GM19099 (cell line): ENCODE measurements around the gene METTL23.

Experiments
- POLR2A ChIP-seq: IDR thresholded peaks from 3 replicates; pipeline ENCODE4 v1.6.1; 2011; ENCODE audit warnings: low read depth; ENCODE audit not compliant: insufficient read length; ENCODE audit errors: extremely low read depth

Gene METTL23

GRCh38 chr17:76722279-76722678 is 4.4 kb upstream of the METTL23 start:
- no peak for TF ChIP-seq POLR2A

DNA sequence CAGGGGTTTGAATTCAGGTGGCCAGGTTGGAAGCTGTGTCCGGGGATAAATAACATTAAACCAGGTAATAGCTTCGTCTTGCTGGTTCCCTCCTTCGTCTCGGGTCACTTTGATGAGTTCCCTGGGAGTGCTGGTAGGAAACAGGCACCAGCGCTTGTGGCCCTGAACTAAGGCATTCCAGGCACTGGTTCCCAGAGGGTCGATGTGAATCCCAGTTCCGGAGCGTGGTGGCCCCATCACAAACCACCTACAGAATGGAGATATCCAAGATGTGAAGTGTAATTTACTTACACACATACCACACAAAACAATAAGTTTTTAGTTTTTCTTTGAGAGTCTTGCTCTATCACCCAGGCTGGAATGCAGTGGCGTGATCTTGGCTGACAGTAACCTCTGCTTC is 2.8 kb upstream of the METTL23 start:
- no peak for TF ChIP-seq POLR2A

DNA sequence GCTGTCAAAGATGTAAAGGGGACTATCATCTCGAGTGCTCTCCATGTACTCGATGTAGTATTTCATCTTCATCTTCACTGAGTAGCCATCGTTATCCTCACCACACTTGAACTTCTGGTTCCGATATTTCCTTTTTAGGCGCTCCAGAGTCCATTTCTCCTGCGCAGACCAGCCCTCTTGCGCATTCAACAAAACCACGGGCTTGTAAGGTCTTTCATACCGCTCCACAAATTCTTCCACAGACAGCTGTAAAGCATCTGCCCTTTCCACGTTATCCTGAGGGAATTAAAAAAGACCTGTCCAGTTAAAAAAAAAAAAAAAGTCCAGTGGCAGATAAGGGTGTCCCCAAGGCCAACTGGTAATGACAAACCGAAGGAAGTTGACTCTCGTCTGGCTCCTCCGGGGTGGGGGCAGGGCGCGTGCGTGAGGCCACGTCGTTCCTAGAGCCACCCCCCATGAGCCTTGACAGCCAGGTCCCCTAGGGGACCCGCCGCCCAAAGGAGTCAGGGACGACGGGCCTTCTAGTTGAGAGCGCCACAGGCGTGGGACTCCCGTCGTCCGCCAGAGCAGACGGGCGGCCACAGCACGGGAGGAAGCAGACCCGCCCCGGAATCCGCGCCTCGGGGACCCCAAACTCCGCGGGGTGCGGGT is 934 bp upstream of the METTL23 start:
- no peak for TF ChIP-seq POLR2A

DNA sequence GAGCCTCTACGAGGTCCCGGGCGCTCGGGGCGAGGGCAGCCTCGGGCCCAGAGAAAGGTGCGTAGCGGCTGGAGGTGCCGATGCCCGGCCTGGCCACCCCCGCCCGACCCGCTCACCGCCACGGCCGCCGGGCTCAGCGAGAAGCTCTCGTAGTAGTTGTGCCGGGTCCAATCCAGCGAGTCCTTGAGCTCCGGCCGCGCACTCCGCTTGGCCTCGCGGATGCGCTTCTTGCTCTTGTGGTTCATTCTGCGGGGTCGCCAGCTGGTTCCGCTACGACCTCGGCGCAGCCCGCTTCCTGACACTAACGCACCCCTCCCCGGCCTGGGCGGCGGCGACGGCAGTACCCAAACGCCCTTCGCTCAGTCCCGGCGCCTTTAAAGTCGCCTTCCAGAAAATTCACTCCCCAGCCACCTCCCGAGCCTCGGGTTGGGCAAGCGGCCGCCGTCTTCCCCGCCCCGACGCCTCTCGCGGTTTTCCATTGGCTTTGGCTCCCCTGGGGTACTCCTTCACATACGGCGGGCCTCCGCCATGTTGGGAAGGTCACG is 336 bp upstream of the METTL23 start, which contains the start of gene JMJD6:
Gene JMJD6 (minus strand): TSS at position 376 of the 545 bp plus-strand sequence. CDS start 131 bp downstream, at position 245.
- peak; percentile 74 for TF ChIP-seq POLR2A

- no peak for TF ChIP-seq POLR2A
Observed at GRCh38 chr17:76727745-76728456, 1.3 kb downstream of the METTL23 start.

- peak; percentile 4 for TF ChIP-seq POLR2A
Observed at GRCh38 chr17:76731800-76732733, 5.4 kb downstream of the METTL23 start.

- peak; percentile 21 for TF ChIP-seq POLR2A
Observed at GRCh38 chr17:76732734-76733617, 6.3 kb downstream of the METTL23 start.

GRCh38 chr17:76733618-76733957 is 6.9 kb downstream of the METTL23 start:
- no peak for TF ChIP-seq POLR2A

GRCh38 chr17:76734080-76734840 is 7.6 kb downstream of the METTL23 start:
- peak; percentile 14 for TF ChIP-seq POLR2A

DNA sequence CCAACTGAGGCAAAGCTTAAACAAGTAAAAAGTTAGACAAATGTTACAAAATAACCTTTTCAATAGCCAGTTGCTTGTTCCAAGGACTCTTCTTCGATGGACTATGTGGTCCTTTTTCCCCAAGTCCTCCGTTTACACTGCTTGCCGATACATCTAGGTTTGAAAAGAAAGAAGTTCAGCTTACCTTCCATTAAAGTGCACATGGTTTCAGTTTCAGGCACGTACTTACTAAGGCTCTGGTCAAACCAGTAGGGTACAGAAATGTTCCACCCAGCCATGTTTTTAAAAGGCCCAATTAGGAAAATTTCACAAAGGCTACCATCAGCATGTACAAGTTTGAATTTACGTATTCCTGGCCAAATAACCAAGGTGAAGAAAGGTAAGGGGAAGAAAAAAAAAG is 8.4 kb downstream of the METTL23 start:
- no peak for TF ChIP-seq POLR2A

DNA sequence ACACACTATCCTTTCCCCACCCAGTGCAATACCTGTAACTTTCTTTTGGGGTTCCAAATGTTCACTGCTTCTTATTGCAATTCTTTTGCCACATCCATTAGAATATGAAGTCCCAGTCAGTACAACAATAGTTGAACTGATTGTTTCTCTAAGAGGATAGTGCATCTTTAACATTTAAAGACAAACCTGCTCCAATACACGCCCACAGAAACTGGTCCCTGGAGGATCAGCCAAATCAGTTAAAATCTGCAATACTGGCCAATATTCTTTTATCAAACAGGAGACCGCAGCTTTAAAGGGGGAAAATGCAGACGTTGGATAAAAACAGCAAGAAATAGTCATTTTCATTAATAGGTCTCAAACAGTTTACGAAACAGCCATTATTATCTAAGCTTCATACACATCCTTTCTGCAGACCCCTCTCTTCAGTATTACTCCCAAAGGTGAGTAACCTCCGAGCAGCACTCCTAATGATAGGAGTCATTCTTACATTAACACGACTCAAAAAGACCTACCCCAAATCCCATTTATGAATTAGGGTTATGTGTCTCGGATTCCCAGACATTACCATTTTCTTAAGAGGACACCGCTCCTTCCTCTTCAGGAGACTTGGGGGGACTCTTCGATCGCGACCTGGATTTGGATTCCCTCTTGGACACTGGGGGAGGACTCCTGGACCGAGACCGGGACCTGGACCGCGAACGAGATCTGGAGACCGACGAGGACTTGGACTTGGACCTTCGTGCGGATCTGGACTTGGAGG is 9.1 kb downstream of the METTL23 start:
- TF ChIP-seq POLR2A = no peak

- TF ChIP-seq POLR2A = peak; percentile 47
Observed at GRCh38 chr17:76736349-76737081, 9.9 kb downstream of the METTL23 start.
